Inflammatory macrophage treated with lipopolysaccharide for 1 hour (primary cell): Measurements from ENCODE around the gene EPHA4.
A peak's percentile ranks its signal among the peaks of the same experiment; 100 is the strongest.

Experiments
- DNase-seq, 2 donors: peaks; one replicate each; pipeline ENCODE4 v3.0.0-alpha.2; 2020 to 2022

The EPHA4 gene

DNA sequence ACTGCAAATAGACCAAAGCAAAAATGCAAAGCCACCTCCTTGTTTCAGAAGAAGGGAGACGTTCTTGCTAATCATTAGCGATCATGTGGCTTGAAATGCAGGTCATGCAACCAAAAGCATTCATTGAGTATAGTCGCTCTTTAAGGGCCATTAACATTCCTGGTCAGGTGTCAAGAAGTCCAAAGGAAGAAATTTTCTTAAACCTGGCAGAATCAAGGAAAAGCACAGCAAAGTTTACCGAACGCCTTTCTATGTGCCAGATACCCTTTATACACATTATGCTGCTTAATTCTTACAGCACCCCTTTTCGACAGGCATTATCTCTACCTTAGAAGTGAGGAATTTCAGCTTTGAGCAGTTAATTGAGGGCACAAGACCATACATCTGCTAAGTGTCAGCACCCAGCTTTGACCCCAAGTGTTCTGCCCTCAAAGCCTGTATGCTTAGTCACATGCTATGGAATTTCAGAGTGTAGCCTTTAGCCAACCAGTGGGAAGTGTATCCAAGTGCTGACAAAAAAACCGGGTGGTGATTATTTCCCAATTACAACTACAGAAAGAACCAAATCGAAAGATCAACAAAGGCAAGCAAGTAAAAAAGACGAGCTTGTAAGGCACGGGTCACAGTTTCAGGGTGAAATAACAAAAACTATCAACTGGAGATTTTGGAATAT is 70.8 kb downstream of the EPHA4 start:
- DNase-seq = no peak

DNA sequence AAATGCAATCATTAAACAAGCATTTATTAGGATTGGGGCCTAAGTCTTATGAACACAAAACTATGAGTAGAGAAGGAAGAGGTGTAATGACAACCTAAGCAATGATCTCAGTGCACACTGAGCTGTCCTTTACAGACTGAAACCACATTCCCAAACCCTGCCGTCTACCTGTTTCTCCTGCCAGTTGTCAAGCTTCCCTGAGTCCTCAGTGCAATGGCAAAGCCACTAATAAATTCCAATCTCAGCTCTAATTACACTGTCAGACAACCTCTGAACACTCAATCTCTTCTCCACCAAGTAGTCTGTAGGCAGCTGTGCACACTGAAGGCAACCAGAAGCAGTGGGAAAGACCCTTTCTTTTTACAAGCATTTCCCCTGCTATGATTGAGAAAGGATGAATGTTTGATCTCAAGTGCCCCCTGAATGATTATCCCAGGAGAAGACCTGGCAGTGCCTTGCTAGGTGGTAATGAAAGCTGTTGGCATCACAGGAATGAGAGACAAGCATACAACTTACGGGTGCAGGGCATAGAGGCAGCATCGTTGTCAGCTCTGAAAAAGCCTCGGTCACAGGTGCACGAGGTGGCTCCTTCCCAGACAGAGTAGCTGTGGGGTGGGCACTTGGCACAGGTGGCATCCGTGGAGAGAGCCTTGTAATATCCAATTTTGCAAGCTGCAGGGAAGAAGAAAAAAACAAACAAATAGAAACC is 71.4 kb downstream of the EPHA4 start:
- DNase-seq = no peak

DNA sequence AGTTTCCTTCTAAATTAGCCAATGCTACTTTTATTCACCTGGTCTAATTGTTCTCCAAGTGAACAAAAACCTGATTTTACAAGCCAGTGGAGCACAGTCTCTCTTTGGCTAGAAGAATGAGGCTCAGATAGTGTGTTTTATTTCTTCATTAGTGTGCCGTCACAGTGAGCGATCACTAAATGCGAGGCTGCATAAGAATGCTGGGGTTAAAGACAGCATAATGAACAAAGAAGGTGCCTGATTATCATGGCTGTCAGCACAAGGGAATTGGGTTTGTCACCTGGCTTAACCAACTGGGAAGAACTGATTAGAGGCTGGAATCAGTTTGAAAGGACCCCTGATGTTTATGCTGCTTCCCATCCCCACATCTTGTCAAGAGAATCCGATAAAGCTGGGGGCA is 76.4 kb downstream of the EPHA4 start:
- DNase-seq = no peak

DNA sequence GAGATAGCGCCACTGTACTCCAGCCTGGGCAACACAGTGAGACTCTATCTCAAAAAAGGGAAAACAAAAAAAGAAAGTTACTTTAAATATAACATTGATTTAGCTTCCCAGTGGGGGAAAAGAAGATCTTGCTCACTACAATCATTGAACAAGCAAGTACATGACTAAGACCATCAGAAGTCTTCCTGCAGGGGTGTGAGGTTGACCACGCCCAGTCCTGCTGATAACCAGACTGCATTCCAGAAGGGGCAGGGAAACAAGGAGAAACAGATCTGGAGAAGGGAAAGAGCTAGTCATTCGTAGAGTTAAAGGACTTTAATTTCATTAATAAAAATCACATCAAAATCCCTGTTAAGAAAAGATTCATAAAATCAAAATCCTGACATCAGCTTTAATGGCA is 77.5 kb downstream of the EPHA4 start:
- DNase-seq = no peak

DNA sequence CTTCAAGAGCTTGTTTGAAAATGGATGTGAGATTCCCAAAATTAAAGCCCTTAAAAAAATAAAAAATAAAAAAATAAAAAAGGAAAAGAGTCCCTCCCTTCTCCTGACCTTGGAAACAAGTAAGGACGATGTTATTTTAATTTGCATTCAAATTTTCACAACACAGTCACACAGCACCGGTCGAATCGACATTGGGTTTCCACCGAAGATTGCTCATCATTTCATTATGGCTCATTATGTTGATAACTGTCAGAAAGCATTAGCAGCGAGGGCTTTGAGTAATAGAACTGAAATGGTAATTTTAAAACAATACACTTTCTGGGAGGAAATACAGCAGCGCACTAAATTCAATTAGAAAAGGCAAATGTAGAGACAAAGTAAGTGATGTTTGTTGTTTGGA is 78.7 kb downstream of the EPHA4 start:
- no peak for DNase-seq

DNA sequence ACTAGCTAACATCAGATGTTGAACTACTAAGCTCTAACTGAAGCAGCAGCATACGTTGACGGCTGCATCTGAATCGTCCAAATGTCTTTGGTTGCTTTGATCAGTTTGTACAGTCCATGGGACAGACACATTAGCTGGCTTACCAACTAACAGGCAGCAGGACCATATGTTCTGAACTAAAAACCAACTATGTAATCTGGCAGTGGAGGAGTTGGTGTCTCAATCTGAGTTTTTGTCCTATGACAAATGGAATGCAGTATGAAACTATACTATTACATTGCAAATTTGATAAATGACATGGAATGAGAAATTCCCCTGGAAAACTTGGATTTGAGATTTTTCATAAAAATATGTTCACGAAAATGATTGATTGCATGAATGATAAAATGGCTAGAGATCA is 79.5 kb downstream of the EPHA4 start:
- no peak for DNase-seq

DNA sequence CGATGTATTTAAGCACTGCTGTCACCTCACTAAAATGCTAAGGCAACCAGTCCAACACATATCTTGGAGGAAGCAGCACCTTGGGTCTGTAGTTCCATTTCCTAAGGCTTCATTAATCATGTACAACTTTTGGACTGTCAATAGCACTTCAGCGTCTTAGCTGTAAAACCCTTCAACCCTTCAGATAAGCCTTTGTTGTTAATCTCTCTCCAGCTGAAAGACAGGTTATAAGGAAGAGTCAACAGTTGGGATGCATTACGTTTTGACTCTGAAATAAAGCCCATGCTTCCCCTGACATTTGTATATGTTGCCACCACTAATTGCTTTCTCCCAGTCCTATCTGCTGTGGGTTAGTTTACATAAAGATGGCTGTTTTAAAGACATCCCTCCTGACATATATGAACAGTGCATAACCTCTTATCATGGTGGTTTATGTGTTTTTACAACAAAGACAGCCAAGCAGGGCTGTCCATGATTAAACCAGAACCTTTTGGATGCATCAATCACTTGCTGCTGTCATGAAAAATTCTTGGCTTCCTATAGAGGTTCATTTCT is 81.5 kb downstream of the EPHA4 start:
- DNase-seq = no peak

DNA sequence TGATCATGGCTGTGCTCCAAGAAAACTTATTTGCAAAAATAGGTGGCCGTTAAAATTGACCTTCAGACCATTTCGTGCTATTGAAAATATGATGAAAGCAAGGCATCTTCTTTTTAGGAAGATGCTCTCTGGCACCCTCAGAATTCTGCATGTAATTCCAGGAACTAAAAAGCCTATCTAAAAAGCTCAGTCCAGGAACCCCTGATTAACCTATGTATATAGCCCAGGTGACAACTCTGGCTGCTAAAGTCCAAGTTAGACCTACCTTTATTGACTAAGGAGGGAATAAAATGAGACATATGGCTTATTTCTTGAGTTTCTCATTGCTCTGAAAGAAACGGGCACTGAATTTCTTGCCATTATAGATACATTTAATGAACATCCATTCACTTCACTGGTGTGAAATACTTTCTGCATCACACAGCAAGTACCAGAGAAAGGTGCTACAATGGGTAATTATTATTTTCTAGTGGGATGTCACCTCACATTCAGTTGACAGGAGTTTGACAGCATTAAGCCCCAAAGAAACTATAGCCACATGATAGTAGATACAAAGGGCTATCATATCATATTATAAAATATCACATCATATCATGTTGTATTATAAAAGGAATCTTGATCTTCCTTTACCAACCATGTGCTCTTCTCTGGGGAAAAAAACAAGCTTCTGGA is 83.8 kb downstream of the EPHA4 start:
- DNase-seq = no peak

DNA sequence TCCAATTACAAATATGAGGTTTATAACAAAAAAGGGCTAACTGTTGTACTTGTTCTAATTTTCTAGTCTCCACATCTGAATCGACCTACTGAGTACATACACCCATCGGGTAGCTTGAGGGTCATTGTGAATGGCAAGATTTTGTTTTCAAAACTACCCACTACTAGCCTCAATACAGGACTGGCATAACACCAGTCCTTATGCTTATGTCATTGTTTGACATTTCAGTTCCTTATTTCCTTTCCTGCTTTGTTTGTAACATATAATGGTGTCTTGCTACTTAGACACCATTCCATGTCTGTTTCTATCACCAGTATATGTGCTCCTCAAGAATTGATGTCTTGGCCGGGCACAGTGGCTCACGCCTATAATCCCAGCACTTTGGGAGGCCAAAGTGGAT is 86.0 kb downstream of the EPHA4 start:
- no peak for DNase-seq

DNA sequence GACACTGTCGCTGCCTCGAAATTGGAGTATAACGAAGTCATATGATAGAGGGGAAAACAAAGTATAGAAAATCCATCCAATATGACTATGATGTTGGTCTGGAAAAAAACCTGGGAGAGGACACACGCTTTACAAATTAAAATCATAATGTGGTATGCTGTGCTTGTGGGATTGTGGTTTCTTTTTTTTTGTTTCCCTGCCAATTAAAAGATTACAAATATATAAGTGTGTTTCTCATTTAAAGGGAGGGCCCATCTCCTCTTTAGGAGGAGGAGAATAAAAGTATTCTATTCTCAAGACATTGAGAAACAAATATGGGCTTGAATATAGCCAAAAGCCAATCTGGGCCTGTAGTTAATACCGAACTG is 86.6 kb downstream of the EPHA4 start:
- no peak for DNase-seq

DNA sequence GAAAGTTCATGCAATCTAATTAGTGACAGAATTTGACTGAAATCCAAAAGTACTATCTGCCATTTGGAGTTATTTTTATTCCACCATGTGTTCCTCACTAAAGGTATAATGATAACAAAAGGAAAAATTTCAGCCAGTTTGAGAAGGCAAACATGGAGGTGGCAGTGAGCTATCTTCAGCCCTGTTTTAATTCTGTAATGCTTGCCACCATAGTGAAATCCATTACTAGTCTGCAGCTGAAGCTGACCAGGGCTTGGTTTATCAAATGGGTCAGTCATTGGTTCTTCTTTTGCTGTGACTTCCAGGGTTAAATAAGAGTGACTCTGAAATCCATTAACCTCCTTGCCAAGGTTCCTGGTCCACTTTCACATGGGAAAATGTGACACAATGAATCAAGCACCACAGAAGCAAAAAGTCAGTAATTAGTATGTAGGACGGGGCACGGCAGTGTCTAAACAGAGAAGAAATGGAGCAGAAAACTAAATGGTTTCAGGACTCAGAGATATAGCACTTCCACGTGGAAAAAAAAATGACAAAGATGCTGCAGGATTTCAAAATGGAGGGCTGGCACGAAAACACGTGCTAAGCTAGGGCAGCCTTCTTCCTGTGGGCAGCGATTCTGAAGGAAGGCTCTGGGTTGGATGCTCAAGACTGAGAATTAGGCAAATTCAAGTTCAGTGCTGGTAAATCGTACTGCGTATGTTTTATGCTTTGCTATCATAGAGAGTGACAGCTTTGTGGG is 87.2 kb downstream of the EPHA4 start:
- DNase-seq = no peak

DNA sequence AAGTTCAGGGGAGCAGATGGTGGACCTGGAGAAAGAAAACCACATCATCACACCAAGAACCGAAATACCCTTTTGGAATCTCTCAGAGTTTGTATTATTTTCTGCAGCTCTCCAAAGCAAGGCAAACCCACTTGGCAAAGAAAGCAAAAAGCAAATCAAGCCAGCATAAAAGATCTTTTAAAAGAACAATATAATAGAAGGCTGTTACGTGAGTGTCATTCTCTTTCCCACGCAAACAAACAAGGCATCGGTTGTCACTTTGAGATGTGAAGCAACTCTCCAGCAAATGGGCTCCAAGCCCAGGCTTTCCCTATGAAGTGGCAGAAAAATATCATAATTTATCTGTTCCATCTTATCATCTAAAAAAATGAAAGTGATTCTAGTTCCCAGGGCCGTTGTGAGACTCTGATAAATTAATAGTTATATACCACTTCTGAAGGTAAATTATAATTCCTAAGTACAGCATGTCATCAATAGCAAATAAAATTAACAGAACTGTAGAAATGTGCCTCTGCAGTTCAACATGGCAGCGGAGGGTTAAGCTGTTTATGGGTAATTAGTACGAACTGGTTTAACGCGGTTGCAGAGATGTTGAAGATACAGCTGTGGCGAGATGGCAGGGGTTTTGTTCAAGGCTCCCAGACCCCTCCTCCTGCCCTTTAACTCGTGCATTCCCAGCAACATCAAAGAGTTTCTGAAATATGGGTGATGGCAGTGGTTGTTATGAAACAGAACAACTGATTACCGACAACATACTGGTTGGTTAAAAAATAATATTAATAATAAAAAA is 89.2 kb downstream of the EPHA4 start:
- no peak for DNase-seq

DNA sequence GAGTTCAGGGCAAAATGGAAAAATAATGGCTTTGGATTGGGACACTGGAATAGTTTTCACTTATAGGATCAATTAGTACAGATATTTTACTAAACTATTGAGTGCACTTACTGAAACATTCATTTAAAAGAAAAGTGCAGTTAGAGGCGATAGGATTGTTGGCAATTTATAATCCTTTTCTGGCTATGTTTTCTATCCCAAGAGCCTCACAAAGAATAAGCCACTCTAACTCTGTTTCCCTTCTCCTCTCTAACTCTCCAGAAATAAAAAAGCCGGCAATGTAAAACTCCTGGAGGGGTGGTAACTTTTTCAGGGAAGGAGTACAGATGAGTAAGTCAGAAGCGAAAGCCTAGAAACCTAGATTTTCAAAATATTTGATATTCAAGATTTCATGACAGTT is 91.3 kb downstream of the EPHA4 start:
- no peak for DNase-seq

DNA sequence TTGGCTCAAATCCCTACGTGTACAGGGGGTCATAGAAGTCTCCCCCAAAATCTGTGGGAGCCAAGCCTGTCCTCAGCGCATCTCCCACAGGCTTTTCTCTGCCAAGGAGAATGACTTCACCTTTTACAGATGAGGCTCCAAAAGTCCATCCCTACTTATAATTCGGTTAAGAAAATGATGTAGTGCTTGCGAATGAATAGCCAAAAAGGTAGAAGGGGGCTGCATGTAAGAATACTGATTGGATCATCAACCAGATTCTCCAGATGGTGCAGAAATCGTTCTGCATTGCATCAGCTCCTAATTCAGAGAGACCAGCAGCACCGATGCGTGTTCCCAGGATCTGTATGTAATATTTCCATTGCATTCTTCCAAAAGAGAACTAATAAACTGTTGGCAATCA is 91.9 kb downstream of the EPHA4 start:
- no peak for DNase-seq

DNA sequence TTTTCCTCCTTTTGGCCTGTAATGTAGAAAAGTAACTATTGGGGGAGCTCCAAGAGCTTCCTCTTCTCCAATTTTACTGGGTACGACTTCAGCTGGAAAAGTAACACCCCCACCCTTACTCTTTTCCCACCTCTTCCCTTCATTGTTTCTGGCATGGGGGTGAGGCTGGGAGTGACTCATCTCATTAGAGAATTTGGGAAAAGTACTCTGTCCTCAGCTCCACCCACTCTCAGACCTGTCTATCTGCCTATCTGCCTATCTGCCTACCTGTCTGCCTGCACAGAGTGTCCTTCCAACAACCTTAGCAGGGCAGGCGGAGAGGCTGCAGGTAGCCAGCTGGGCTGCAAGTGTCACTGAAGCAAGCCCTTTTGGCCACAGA is 93.6 kb downstream of the EPHA4 start:
- DNase-seq = no peak

DNA sequence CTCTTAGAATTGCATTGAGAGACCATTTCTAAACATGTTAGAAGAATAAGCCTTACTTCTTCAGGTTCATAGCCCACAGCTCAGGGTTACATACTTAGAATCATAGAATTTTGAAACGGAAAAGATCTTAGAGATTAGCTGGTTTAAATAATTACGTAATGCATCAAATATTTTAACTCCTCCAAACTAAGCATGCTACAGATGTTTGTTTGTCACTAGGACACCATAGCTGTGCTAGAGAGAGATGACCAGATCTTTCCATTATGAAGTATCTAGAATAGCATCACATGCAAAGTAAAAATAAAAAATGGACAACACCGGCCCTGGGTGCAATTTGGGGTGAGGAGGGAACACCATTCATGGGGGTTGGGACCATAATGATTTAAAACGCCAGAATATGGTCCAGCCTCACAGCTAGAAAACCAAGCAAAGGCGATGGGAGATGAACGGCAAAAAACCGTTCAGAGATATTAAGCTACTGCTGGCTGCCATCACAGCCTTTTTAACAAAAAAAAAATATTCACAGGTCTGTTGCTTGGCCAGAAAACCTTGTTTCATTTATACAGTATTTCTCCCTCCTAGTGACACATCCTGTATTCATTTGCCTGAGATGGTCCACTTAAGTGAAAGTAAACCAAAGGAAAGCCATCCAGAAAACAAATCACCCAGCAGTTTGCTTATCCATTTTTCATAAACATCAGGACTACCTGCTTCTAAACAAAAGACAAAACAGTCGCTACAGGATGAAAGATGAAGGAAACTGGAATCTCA is 94.2 kb downstream of the EPHA4 start:
- no peak for DNase-seq

DNA sequence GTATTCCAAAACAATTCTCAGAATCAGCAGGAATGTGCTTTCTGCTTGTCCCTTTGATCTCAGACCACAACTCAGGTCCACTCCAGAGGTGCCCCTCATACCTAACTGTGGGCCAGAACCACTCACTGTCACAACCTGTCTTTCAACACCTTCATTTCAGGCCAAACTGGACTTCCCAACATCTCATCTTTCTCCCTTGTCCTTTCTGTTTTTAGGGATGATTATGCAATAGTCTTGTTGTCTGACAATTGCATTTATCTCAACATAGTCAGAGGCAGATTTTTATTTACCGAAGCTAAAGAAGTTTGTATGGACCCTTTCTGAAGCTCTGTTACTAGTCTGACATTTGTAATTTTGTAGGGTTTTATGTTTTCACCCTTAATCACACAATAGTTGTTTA is 95.9 kb downstream of the EPHA4 start:
- no peak for DNase-seq

DNA sequence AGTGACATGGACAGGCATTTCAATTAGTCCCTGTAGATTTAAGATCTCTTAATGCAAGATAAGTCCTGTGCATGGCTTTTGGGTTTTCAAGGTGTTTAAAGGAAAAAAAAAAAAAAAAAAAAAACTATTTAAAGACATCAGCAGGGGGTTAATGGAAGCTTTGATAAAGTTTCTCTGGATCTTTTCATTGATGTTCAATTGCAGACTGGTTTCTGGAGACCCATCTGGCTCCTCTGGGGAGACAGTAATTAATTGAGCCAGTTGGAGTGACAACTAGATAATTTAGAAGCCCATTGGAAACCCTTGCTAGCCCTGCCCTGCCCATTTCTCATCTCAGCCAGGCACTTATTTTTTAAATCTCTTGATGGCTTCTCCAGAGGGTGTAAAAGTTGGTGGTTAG is 98.7 kb downstream of the EPHA4 start:
- no peak for DNase-seq

DNA sequence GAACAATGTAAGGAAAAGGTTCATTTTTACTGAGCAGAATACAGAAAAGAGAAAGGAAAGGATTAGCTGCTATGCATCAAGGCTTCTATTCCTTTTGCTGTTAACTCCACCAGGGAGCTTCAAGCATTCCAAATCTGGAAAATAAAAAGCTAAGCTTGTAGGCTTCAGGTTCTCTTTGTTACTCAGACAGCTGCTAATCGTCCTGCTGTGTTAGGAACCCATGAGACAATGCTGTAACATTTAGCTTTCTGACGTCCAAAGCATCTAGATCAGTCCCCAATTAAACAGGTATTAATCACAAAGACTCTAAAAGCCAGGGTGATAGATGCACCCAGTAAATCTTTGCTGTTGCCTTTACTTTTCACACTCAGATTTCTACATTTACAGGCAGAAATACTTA is 103.8 kb downstream of the EPHA4 start:
- DNase-seq = no peak

DNA sequence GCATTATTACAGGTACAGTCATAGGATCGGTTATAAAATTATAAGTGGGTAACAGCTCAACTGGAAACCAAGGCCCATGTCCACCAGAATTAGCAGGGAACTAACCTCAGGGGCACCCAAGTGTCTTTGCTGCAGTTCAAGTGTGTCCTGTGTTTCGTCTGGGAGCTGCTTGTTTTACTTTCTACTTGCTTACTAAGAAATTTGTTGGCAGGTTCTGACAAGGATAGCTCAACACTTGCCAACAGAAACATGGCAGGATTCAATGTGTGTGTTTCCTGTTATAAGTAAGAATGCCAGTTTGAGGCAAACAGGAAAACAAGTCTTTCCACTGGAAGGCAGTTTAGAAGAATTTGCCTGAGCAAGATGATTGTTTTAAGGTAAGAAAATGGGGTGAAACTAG is 104.5 kb downstream of the EPHA4 start:
- DNase-seq = no peak

DNA sequence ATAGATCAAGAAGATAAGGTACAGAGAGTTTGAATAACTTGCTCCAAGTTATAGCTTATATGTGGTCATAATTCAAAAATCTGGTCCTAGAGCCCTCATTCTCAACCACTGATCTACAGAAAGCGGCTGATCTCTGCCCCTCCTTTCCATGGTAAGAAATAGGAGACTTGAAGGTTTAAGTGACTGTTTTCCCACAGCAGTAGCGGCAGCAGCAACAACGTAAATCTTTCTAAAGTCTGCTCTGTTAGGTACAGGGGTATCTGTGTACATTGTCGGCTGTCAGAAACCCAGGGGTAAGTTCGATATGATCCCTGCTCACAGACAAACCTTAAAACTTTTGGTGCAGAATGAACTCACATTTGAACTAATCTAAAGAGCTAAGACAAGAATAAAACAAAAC is 105.4 kb downstream of the EPHA4 start:
- no peak for DNase-seq

DNA sequence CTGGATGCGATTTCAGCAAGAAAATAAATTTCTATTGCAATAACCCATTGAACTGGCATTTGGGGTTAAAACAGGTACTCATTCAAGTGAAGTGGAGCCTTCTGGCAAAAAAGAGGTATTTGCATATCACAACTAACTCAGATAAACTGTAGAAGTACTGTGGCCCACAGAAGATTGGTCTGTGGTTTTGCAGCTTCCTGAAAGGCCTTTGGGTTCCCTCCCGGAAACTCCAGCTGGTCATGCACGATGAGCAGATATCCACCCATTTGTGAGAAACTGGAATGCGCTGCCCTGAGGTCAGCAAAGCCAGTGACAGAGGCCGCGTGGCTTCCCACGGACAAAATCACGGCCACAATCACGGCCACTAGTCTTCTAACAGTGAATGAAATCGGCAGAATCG is 106.3 kb downstream of the EPHA4 start:
- DNase-seq = peak; percentile 55 to 69
